ENCODE data around the gene SLC44A1.

DNA sequence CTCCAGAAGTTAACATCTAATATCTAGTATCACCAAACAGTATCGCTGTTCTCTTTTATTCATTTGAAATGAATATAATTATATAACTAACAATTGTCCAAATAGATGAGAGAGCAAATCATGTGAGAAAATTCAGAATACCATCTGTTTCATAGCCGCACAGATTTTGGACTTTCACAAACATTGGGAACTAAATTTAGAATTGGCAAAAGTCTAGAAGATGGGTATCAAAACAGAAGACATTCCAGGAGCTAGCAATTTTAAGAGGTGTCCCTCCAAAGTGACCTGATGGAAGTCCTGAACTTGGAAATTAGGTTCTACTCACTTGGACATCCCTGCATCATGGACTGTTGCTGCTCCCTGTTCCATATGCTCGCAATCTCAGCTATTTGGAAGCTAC is 146.4 kb downstream of the SLC44A1 start:
- TF ChIP-seq, protein P1, sequence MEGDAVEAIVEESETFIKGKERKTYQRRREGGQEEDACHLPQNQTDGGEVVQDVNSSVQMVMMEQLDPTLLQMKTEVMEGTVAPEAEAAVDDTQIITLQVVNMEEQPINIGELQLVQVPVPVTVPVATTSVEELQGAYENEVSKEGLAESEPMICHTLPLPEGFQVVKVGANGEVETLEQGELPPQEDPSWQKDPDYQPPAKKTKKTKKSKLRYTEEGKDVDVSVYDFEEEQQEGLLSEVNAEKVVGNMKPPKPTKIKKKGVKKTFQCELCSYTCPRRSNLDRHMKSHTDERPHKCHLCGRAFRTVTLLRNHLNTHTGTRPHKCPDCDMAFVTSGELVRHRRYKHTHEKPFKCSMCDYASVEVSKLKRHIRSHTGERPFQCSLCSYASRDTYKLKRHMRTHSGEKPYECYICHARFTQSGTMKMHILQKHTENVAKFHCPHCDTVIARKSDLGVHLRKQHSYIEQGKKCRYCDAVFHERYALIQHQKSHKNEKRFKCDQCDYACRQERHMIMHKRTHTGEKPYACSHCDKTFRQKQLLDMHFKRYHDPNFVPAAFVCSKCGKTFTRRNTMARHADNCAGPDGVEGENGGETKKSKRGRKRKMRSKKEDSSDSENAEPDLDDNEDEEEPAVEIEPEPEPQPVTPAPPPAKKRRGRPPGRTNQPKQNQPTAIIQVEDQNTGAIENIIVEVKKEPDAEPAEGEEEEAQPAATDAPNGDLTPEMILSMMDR (conservative IDR thresholded peaks at IDR 0.05; ENCODE audit: low read length) = no peak
- TF ChIP-seq EZH2phosphoT487 (IDR thresholded peaks at IDR 0.05; ENCODE audit: borderline replicate concordance, low read depth, low read length) = no peak

All from OCI-LY7 (cell line).